Fibroblast of the aortic adventitia (primary cell): ENCODE measurements around the gene RCAN1. TPM values are rescaled to one million over a fixed set of nuclear protein-coding genes. Genes with fewer than 3 reads are reported as not detected.

Source experiments
- DNase-seq: peaks from one replicate; pipeline ENCODE4 v3.0.0-alpha.2; 2010; ENCODE audit warnings: low read depth
- H3K4me3 ChIP-seq: 2 replicates; pipeline ENCODE4 v1.5.1; 2011; ENCODE audit warnings: low read depth, mild to moderate bottlenecking, control low read depth, low read length, moderate library complexity
- total RNA-seq: library from RNA; depleted of rRNA; stranded (reverse); fragments of >200 nt; gene quantifications from 2 replicates; pipeline ENCODE4 v1.2.3, GENCODE V29; 2012; ENCODE audit warnings: low replicate concordance
- TF ChIP-seq, protein P1 (sequence below): IDR thresholded peaks from 2 replicates; pipeline ENCODE4 v1.5.1; 2011; ENCODE audit warnings: mild to moderate bottlenecking, low read length, control low read depth, inconsistent platforms; ENCODE audit not compliant: insufficient read depth

The RCAN1 gene
- total RNA-seq, 1 donor = 30.5 TPM

- H3K4me3 ChIP-seq = no peak overlapping the region
- DNase-seq = no peak
- TF ChIP-seq, protein P1, sequence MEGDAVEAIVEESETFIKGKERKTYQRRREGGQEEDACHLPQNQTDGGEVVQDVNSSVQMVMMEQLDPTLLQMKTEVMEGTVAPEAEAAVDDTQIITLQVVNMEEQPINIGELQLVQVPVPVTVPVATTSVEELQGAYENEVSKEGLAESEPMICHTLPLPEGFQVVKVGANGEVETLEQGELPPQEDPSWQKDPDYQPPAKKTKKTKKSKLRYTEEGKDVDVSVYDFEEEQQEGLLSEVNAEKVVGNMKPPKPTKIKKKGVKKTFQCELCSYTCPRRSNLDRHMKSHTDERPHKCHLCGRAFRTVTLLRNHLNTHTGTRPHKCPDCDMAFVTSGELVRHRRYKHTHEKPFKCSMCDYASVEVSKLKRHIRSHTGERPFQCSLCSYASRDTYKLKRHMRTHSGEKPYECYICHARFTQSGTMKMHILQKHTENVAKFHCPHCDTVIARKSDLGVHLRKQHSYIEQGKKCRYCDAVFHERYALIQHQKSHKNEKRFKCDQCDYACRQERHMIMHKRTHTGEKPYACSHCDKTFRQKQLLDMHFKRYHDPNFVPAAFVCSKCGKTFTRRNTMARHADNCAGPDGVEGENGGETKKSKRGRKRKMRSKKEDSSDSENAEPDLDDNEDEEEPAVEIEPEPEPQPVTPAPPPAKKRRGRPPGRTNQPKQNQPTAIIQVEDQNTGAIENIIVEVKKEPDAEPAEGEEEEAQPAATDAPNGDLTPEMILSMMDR = no peak
Measured at GRCh38 chr21:34599534-34600101, 15.3 kb downstream of the RCAN1 start.

- TF ChIP-seq, protein P1 = no peak
- no peak for DNase-seq
- H3K4me3 ChIP-seq = no peak overlapping the region
Measured at GRCh38 chr21:34598931-34599400, 15.9 kb downstream of the RCAN1 start.

GRCh38 chr21:34597406-34597805 is 17.5 kb downstream of the RCAN1 start:
- TF ChIP-seq, protein P1 = no peak
- DNase-seq = no peak
- no peak overlapping the region for H3K4me3 ChIP-seq

DNA sequence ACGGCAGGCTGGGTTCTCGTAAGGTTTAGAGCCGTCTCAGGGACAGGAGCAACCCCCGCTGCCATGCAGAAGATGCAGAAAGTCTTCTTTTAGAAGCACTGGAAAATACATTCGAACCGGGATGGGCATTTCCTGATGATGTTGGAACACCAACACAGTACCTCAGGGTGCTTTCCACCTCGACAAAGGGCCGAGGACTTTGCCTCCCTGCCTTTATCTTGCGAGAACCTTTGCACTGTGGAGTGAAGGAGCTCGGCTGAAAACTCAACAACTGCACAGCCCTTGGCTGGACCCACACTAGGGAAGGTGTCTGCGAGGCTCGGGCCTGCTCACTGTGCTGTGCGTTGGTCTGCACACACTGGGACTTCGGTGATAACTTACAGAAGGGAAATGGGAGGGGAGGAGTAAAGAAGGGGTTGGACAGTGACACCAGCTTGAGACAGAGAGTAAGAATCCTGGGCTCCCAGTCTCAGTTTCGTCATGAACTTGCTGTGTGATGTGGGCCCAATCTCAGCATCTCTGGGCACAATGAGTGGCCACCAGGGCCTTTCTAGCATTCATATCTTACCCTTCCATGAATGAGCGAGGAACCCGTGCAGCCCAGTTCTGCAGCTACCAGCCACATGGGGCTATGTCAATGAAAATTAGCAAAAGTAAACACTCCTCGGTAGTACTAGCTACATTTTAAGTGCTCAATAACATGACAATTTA is 18.2 kb downstream of the RCAN1 start:
- DNase-seq = no peak
- H3K4me3 ChIP-seq = no peak overlapping the region
- TF ChIP-seq, protein P1 = no peak

GRCh38 chr21:34595457-34595856 is 19.5 kb downstream of the RCAN1 start:
- DNase-seq = no peak
- TF ChIP-seq, protein P1 = no peak
- H3K4me3 ChIP-seq = no peak overlapping the region

DNA sequence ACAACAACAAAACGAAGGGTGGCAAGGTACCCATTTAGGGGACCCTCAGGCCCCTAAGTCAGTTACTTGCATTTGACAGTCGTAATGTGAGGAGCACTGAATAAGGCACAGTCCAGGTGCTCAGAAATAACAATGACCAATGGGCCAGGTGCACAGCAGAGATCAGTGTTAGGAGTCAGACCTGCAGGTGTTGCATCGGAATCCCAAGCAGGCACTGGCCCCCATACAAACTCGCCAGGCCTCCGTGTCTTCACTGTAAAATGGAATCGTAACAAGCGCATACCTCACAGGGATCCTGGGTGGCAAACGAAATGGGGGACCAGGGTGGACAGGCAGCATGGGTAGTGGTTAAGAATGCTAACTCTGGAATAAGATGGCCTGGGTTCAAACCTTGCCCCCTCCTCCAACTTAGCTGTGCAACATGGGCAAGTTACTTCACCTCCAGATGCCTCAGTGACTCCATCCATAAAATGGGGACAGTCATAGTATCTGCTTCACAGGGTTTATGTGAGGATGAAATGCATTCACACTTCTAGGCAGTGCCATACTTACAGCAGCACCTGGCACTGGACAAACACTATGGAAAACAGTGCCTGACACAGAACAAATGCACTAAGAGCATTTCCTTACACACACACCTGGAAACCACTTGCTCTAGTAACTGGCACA is 20.2 kb downstream of the RCAN1 start:
- H3K4me3 ChIP-seq = no peak overlapping the region
- TF ChIP-seq, protein P1 = no peak

More for the DNA sequence above, 20.2 kb downstream of the RCAN1 start:
- no peak for DNase-seq
